ENCODE data around the gene ZNF366. TPM values are rescaled to one million over a fixed set of nuclear protein-coding genes. Genes with fewer than 3 reads are reported as not detected.

Gene ZNF366
- total RNA-seq, 4 donors from 2014 or later, result 0.38 to 3.8 (median 2.1) TPM

GRCh38 chr5:72478684-72479083, 28.5 kb downstream of the ZNF366 start:
- no peak for TF ChIP-seq CTCF (IDR thresholded peaks at IDR 0.05)
- TF ChIP-seq POLR2AphosphoS5 (IDR thresholded peaks at IDR 0.05), result no peak
- TF ChIP-seq POLR2A (IDR thresholded peaks at IDR 0.05), result no peak
- TF ChIP-seq EP300 (IDR thresholded peaks at IDR 0.05), result no peak
- no peaks in the 10 kb centered on the region for H3K27me3 ChIP-seq
- peaks cover 5% of the 10 kb centered on the region for H3K4me1 ChIP-seq
- no peaks in the 10 kb centered on the region for H3K9me3 ChIP-seq
- no peaks in the 10 kb centered on the region for H3K36me3 ChIP-seq
- 20% methylated on average over 1 of the region's 1 CpG for WGBS
- no peak for DNase-seq (ENCODE audit: low spot score in 2 of 2)
- H3K27ac ChIP-seq, result no peak overlapping the region
- H3K4me3 ChIP-seq, result no peak overlapping the region

- no peak for DNase-seq (ENCODE audit: low spot score in 2 of 2)
- H3K27me3 ChIP-seq, result no peaks in the 10 kb centered on the region
- no peak overlapping the region for H3K27ac ChIP-seq
- no peak overlapping the region for H3K4me3 ChIP-seq
- peaks cover 5% of the 10 kb centered on the region for H3K4me1 ChIP-seq
- H3K36me3 ChIP-seq, result no peaks in the 10 kb centered on the region
- no peak for TF ChIP-seq CTCF (IDR thresholded peaks at IDR 0.05)
- TF ChIP-seq POLR2AphosphoS5 (IDR thresholded peaks at IDR 0.05), result no peak
- TF ChIP-seq POLR2A (IDR thresholded peaks at IDR 0.05), result no peak
- TF ChIP-seq EP300 (IDR thresholded peaks at IDR 0.05), result no peak
- no peaks in the 10 kb centered on the region for H3K9me3 ChIP-seq
These were observed 28.9 kb downstream of the ZNF366 start for GRCh38 chr5:72478276-72478675.

- WGBS, result 93% methylated on average over 4 of the region's 4 CpGs
- H3K9me3 ChIP-seq, result no peaks in the 10 kb centered on the region
- no peaks in the 10 kb centered on the region for H3K27me3 ChIP-seq
- no peak for DNase-seq (ENCODE audit: low spot score in 2 of 2)
- H3K4me3 ChIP-seq, result no peak overlapping the region
- H3K4me1 ChIP-seq, result peaks cover 5% of the 10 kb centered on the region
- no peaks in the 10 kb centered on the region for H3K36me3 ChIP-seq
- H3K27ac ChIP-seq, result no peak overlapping the region
- TF ChIP-seq EP300 (IDR thresholded peaks at IDR 0.05) (no peak), CTCF (IDR thresholded peaks at IDR 0.05) (no peak), POLR2A (IDR thresholded peaks at IDR 0.05) (no peak), POLR2AphosphoS5 (IDR thresholded peaks at IDR 0.05) (no peak)
These were observed 29.6 kb downstream of the ZNF366 start for GRCh38 chr5:72477644-72478043.

GRCh38 chr5:72477176-72477575, 30.0 kb downstream of the ZNF366 start:
- no peak for DNase-seq (ENCODE audit: low spot score in 2 of 2)
- Histone ChIP-seq H3K27ac (no peak overlapping the region), H3K4me3 (no peak overlapping the region), H3K36me3 (no peaks in the 10 kb centered on the region), H3K9me3 (no peaks in the 10 kb centered on the region), H3K4me1 (peaks cover 5% of the 10 kb centered on the region), H3K27me3 (no peaks in the 10 kb centered on the region)
- 64% methylated on average over 1 of the region's 1 CpG for WGBS
- no peak for TF ChIP-seq EP300 (IDR thresholded peaks at IDR 0.05)
- no peak for TF ChIP-seq CTCF (IDR thresholded peaks at IDR 0.05)
- TF ChIP-seq POLR2A (IDR thresholded peaks at IDR 0.05), result no peak
- no peak for TF ChIP-seq POLR2AphosphoS5 (IDR thresholded peaks at IDR 0.05)

GRCh38 chr5:72476721-72477120, 30.5 kb downstream of the ZNF366 start:
- H3K27ac ChIP-seq, result no peak overlapping the region
- no peaks in the 10 kb centered on the region for H3K27me3 ChIP-seq
- H3K4me3 ChIP-seq, result no peak overlapping the region
- no peak for TF ChIP-seq EP300 (IDR thresholded peaks at IDR 0.05)
- no peak for TF ChIP-seq POLR2AphosphoS5 (IDR thresholded peaks at IDR 0.05)
- TF ChIP-seq CTCF (IDR thresholded peaks at IDR 0.05), result no peak
- TF ChIP-seq POLR2A (IDR thresholded peaks at IDR 0.05), result no peak
- 86% methylated on average over 3 of the region's 3 CpGs for WGBS
- DNase-seq (ENCODE audit: low spot score in 2 of 2), result no peak
- H3K36me3 ChIP-seq, result no peaks in the 10 kb centered on the region
- peaks cover 5% of the 10 kb centered on the region for H3K4me1 ChIP-seq
- no peaks in the 10 kb centered on the region for H3K9me3 ChIP-seq

Data from suprapubic skin (tissue), 4 donors.